OCI-LY3 (cell line): ENCODE data around the gene PLPPR1.

Experiments
- H2AFZ ChIP-seq: fragments of 200-600, 300-600 bp; shearing (Covaris generic); 2 replicates; pipeline ENCODE4 v1.6.0; 2014; ENCODE audit warnings: antibody characterized with exemption, low read depth, low read length
- H3K27ac ChIP-seq: fragments of 200-600, 300-600 bp; sonication (generic); 2 replicates; pipeline ENCODE4 v1.5.1; 2014; ENCODE audit warnings: mild to moderate bottlenecking, low read length, moderate library complexity, mixed read lengths
- H3K27me3 ChIP-seq: fragments of 200-600, 300-600 bp; sonication (generic); 2 replicates; pipeline ENCODE4 v1.6.1; 2014; ENCODE audit warnings: low read depth, low read length, mixed read lengths
- H3K36me3 ChIP-seq: fragments of 200-600, 300-600 bp; sonication (generic); replicated peaks from 2 replicates; pipeline ENCODE3; 2014; ENCODE audit warnings: low read depth, low read length, mixed read lengths
- H3K4me1 ChIP-seq: fragments of 300-600, 200-600 bp; sonication (generic); 2 replicates; pipeline ENCODE4 v1.6.1; 2014; ENCODE audit warnings: low read length, mixed read lengths
- H3K4me2 ChIP-seq: fragments of 200-600, 300-600 bp; sonication (generic); 2 replicates; pipeline ENCODE4 v1.6.1; 2014; ENCODE audit warnings: low read length, mixed read lengths
- H3K4me3 ChIP-seq: fragments of 300-600, 200-600 bp; sonication (generic); 2 replicates; pipeline ENCODE4 v1.5.1; 2014; ENCODE audit warnings: antibody characterized with exemption, mild to moderate bottlenecking, low read length, moderate library complexity
- H3K79me2 ChIP-seq: fragments of 300-600, 200-600 bp; shearing (Covaris generic); 2 replicates; pipeline ENCODE4 v1.6.1; 2014; ENCODE audit warnings: mild to moderate bottlenecking, low read length, mixed read lengths
- H3K9ac ChIP-seq: fragments of 300-600, 200-600 bp; shearing (Covaris generic); 2 replicates; pipeline ENCODE4 v1.6.0; 2014; ENCODE audit warnings: mild to moderate bottlenecking, low read length, moderate library complexity
- H3K9me3 ChIP-seq: fragments of 200-600, 300-600 bp; shearing (Covaris generic); 2 replicates; pipeline ENCODE4 v1.6.1; 2014; ENCODE audit warnings: low read length, mixed read lengths; ENCODE audit not compliant: insufficient read depth
- H4K20me1 ChIP-seq: fragments of 200-600, 300-600 bp; sonication (generic); 2 replicates; pipeline ENCODE4 v1.6.1; 2016; ENCODE audit warnings: low read length, mixed read lengths; ENCODE audit not compliant: insufficient read depth
- CTCF ChIP-seq: fragments of 200-600, 300-600 bp; sonication (generic); IDR thresholded peaks from 2 replicates; pipeline ENCODE4 v1.5.1; 2014; ENCODE audit warnings: antibody characterized with exemption, low read length, low read depth
- EZH2phosphoT487 ChIP-seq: fragments of 200-600 bp; shearing (Covaris generic); IDR thresholded peaks from 2 replicates; pipeline ENCODE4 v1.6.1; 2018; ENCODE audit warnings: antibody characterized with exemption, mixed run types, low read depth

The PLPPR1 gene

GRCh38 chr9:101201630-101202029 lies 173.1 kb downstream of the PLPPR1 start:
- H3K9me3 ChIP-seq = no peaks in the 10 kb centered on the region

GRCh38 chr9:101209670-101210069 lies 181.1 kb downstream of the PLPPR1 start:
- Histone ChIP-seq H3K4me1 (no peaks in the 10 kb centered on the region), H3K36me3 (no peaks in the 10 kb centered on the region), H3K4me3 (no peak overlapping the region), H3K27ac (no peak overlapping the region), H3K9ac (no peak overlapping the region), H3K27me3 (peaks cover 8% of the 10 kb centered on the region; the same call in 1 of the 2 replicates), H4K20me1 (no peaks in the 10 kb centered on the region), H3K79me2 (no peaks in the 10 kb centered on the region), H3K9me3 (no peaks in the 10 kb centered on the region), H2AFZ (no peak overlapping the region), H3K4me2 (no peak overlapping the region)
- no peak for TF ChIP-seq CTCF
- TF ChIP-seq EZH2phosphoT487 = no peak

More at GRCh38 chr9:101201630-101202029, 173.1 kb downstream of the PLPPR1 start:
- TF ChIP-seq CTCF (no peak), EZH2phosphoT487 (no peak)
- H3K4me2 ChIP-seq = no peak overlapping the region
- H3K27ac ChIP-seq = no peak overlapping the region
- no peaks in the 10 kb centered on the region for H3K4me1 ChIP-seq
- H3K79me2 ChIP-seq = no peaks in the 10 kb centered on the region
- H4K20me1 ChIP-seq = no peaks in the 10 kb centered on the region
- no peak overlapping the region for H3K9ac ChIP-seq
- no peaks in the 10 kb centered on the region for H3K36me3 ChIP-seq
- H3K27me3 ChIP-seq = peaks cover 11% of the 10 kb centered on the region; the same call in 1 of the 2 replicates
- no peak overlapping the region for H2AFZ ChIP-seq
- no peak overlapping the region for H3K4me3 ChIP-seq

GRCh38 chr9:101212661-101213060 lies 184.1 kb downstream of the PLPPR1 start:
- no peaks in the 10 kb centered on the region for H4K20me1 ChIP-seq
- H3K4me1 ChIP-seq = no peaks in the 10 kb centered on the region
- TF ChIP-seq EZH2phosphoT487 = no peak
- no peak for TF ChIP-seq CTCF
- H3K27me3 ChIP-seq = peaks cover 8% of the 10 kb centered on the region; the same call in 1 of the 2 replicates
- H3K4me2 ChIP-seq = no peak overlapping the region
- no peaks in the 10 kb centered on the region for H3K36me3 ChIP-seq
- no peak overlapping the region for H3K9ac ChIP-seq
- H2AFZ ChIP-seq = no peak overlapping the region
- no peak overlapping the region for H3K27ac ChIP-seq
- H3K79me2 ChIP-seq = no peaks in the 10 kb centered on the region
- H3K4me3 ChIP-seq = no peak overlapping the region
- H3K9me3 ChIP-seq = no peaks in the 10 kb centered on the region

- H3K4me2 ChIP-seq = no peak overlapping the region
Observed at GRCh38 chr9:101219030-101219429, 190.5 kb downstream of the PLPPR1 start.

More at GRCh38 chr9:101219030-101219429, 190.5 kb downstream of the PLPPR1 start:
- Histone ChIP-seq H2AFZ (no peak overlapping the region), H3K27ac (no peak overlapping the region), H3K9ac (no peak overlapping the region), H3K9me3 (no peaks in the 10 kb centered on the region), H3K27me3 (no peaks in the 10 kb centered on the region), H3K4me1 (no peaks in the 10 kb centered on the region), H3K36me3 (no peaks in the 10 kb centered on the region), H3K79me2 (no peaks in the 10 kb centered on the region), H3K4me3 (no peak overlapping the region), H4K20me1 (no peaks in the 10 kb centered on the region)
- TF ChIP-seq EZH2phosphoT487 = no peak
